Measurements from ENCODE around the gene FOXQ1.
"Not testable (repeated sequence)": the region's sequence is repeated elsewhere in the genome, so short reads cannot be mapped to it uniquely, and the experiment has no call there.

GRCh38 chr6:1318584-1318983 is 6.7 kb downstream of the FOXQ1 start:
- not testable (repeated sequence) for TF ChIP-seq CTCF, POLR2A (IDR thresholded peaks at IDR 0.05)
